GM13977 (cell line): ENCODE data around the gene ST6GALNAC3.

Experiments
- DNase-seq: peaks from one replicate; pipeline ENCODE4 v3.0.0; 2012; ENCODE audit warnings: low spot score
- in situ Hi-C: fragments of 300-500 bp; cut with MboI; formaldehyde crosslinking; loops from one replicate; pipeline ENCODE4 v1.12.0; 2022; ENCODE audit warnings: low sequenced_read_pairs, low pct_unique_long_range_greater_than_20kb, mixed read lengths, inconsistent platforms; ENCODE audit not compliant: unreplicated experiment
- TF ChIP-seq, protein P1 (sequence below): IDR thresholded peaks from 2 replicates; pipeline ENCODE4 v1.5.1; 2012; ENCODE audit warnings: mild to moderate bottlenecking, control low read depth; ENCODE audit not compliant: insufficient read depth; ENCODE audit errors: extremely low read depth, missing control alignments

ST6GALNAC3 gene

DNA sequence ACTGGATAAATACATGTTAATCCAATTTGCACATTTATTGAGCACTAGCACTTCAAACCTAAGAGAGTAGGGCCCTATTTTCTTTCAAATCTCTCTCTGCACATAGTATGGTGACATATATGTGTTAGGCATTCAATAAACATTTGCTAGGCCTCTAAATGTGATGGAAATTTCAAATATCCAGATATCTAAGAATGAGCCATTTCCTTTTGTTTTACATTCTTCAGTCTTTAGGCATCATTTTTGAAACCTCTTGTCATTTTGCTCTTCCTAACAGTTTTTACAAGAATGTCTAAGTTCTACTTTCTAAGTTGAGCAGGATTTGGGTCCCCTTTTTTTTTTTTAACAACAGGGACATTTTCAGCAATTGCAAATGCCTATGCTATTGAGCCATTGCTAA lies 397.0 kb downstream of the ST6GALNAC3 start:
- TF ChIP-seq, protein P1, sequence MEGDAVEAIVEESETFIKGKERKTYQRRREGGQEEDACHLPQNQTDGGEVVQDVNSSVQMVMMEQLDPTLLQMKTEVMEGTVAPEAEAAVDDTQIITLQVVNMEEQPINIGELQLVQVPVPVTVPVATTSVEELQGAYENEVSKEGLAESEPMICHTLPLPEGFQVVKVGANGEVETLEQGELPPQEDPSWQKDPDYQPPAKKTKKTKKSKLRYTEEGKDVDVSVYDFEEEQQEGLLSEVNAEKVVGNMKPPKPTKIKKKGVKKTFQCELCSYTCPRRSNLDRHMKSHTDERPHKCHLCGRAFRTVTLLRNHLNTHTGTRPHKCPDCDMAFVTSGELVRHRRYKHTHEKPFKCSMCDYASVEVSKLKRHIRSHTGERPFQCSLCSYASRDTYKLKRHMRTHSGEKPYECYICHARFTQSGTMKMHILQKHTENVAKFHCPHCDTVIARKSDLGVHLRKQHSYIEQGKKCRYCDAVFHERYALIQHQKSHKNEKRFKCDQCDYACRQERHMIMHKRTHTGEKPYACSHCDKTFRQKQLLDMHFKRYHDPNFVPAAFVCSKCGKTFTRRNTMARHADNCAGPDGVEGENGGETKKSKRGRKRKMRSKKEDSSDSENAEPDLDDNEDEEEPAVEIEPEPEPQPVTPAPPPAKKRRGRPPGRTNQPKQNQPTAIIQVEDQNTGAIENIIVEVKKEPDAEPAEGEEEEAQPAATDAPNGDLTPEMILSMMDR, result no peak
- DNase-seq, result no peak
- in situ Hi-C loops, result no loop called here

DNA sequence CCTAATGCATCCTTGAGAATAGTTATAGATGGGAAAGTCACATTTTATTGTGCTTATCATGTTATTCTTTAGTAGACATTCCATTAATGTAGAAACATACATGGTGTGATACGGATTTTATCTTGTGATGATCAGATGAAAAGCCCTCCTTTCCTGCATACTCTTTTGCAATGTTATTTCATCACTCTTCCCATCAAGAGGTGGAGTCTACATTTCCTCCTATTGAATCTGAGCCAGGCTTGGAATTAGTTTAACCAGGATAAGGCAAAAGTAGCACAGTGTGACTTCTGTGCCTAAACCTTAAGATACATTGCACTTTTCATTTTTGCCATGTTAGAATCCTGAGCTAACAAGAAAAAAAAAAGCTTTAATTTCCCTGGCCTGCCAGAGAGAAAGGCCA lies 399.0 kb downstream of the ST6GALNAC3 start:
- DNase-seq, result no peak
- in situ Hi-C loops, result no loop called here
- TF ChIP-seq, protein P1, result no peak

DNA sequence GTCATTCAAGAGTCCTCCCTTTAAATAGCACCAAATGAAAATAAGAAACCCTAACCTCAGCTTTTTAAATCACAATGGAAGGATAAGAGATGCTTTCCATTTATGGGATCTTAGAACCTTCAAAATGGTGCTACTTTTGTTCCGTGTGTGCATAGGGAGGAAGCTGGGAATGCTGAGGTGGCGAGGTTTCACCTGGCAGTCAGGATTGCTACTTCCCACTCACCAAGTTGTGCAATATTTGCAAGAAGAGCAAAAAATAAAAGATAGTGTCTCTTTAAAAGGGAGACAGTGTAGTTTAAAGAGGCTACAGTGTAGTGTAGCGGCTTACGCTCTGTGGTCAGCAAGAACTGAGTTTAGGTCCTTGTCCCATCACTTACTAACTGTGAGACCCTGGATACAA lies 400.4 kb downstream of the ST6GALNAC3 start:
- TF ChIP-seq, protein P1, result no peak
- in situ Hi-C loops, result no loop called here
- no peak for DNase-seq

DNA sequence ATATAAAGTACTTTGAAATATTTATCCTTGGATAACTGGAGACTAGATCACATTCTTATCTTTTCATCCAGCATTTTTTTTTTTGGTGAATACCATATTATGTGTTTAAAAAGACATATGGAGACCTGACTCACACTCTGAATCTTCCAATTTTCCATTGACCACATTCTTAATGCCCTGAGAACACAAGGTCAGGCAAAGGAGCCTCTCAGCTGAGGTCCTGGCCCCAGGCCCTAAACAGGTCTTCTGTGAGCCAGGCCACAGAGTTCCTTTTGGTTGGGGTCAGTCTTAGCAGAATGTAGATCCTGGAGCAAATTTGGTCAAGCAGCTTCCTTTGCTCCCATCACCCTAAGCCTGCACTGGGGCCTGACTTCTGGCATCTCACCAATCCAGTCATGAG lies 402.6 kb downstream of the ST6GALNAC3 start:
- in situ Hi-C loops, result no loop called here
- TF ChIP-seq, protein P1, result no peak
- no peak for DNase-seq

DNA sequence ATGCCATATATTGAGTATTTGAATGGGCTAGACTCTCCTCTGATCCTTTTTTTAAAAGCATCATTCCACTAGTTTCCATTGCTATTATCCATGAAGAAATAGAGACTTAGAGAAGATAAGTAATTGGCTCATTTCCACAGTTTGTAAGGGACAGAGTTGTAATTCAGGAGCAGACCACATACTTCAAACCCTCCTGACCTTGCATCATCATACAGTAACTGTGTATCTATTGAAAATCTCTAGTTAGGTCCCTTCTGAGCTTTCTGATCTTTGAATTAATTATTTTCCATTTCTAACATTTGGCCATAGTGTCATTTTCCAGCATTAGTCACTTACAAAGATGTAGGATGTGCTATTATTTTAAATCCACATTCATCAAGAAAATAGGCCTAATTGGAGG lies 406.3 kb downstream of the ST6GALNAC3 start:
- TF ChIP-seq, protein P1, result no peak
- no peak for DNase-seq
- in situ Hi-C loops, result no loop called here

DNA sequence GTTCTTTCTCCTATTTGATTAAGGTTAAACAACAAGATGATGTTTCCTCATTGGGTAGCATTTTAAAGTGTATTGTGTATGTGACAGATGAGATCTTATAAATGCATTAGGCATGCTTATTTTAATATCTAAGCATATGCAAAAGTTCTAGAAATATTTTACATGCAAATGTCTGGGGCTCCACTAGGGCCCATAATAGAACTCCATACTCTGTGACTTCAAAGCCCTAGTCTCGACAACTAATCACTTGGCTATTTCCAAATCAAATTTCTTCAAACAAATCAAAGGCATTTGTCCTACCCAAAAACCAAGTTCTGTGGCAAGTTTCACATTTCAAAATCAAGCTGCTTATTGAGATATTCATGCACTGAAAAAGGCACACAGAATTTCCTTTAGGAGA lies 407.1 kb downstream of the ST6GALNAC3 start:
- in situ Hi-C loops, result no loop called here
- no peak for DNase-seq
- TF ChIP-seq, protein P1, result no peak

DNA sequence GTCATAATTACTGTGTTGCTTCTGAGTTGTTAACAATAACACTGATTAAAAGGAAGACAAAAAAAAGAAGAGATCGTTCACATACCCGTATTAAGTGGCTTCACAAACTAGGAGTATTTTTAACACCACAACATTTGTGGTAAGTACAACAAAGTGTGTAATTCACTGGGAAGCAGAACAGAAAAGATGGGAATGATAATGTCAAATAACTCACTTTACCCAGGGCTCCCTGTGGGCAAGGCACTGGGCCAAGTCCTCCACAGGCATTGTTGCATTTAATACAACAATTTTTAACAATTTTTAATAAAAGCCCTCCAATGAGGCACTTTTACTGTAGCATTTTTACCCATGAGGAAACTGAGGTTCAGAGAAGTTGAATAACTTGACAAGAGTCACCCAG lies 407.7 kb downstream of the ST6GALNAC3 start:
- in situ Hi-C loops, result no loop called here
- TF ChIP-seq, protein P1, result no peak
- DNase-seq, result no peak
